ENCODE results near the gene ASIC2. TPM values are rescaled to one million over a fixed set of nuclear protein-coding genes. Genes with fewer than 3 reads are reported as not detected.

ASIC2 gene
- total and polyA plus RNA-seq, 9 of the 15 experiments (the other 6 are each of a cell fraction or from before 2014, with no cell fraction given): not detected

GRCh38 chr17:33169580-33170285 is 123.4 kb downstream of the ASIC2 start:
- Histone ChIP-seq H3K4me1 (replicated peaks in 1 of 2; ENCODE audit: control insufficient read depth in 2 of 2, insufficient read depth in 2 of 2, low read length in 2 of 2) (no peaks in the 10 kb centered on the region), H4K20me1 (replicated peaks; ENCODE audit: control insufficient read depth, insufficient read depth, low read length) (peaks cover 6% of the 10 kb centered on the region; the same call in 1 of the 2 replicates), H3K4me3 (no peak overlapping the region), H3K27me3 (ENCODE audit: control insufficient read depth in 2 of 2, insufficient read depth in 2 of 2, low read length in 2 of 2) (peaks cover 0 to 2% of the 10 kb centered on the region in 2 experiments; a peak in 2 of 5 replicates), H3K4me2 (ENCODE audit: insufficient read depth, low read length) (no peak overlapping the region), H3K27ac (ENCODE audit: extremely low read depth, low read depth, low read length) (no peak overlapping the region), H3K79me2 (ENCODE audit: control insufficient read depth, insufficient read depth, low read length) (no peaks in the 10 kb centered on the region), H3K36me3 (ENCODE audit: control insufficient read depth, insufficient read depth, low read length) (no peaks in the 10 kb centered on the region), H2AFZ (ENCODE audit: low read depth, low read length) (no peak overlapping the region), H3K9ac (ENCODE audit: insufficient read depth in 1 of 2, low read depth in 2 of 2, low read length in 2 of 2) (no peak overlapping the region), H3K9me1 (ENCODE audit: control insufficient read depth, insufficient read depth, low read length) (no peaks in the 10 kb centered on the region), H3K9me3 (replicated peaks; ENCODE audit: control insufficient read depth, insufficient read depth, low read depth, low read length) (no peaks in the 10 kb centered on the region)
- DNase-seq (ENCODE audit: extremely low read depth in 1 of 4, low spot score in 3 of 4): no peak
- intact Hi-C loops (cut with micrococcal nuclease): no loop called here
- 2% methylated on average over 6 of the region's 6 CpGs for WGBS (ENCODE audit: insufficient coverage, low coverage, missing lambda C conversion rate)
- no peak for TF ChIP-seq ARID1B (IDR thresholded peaks at IDR 0.05)
- no peak for TF ChIP-seq HNRNPH1 (optimal IDR thresholded peaks at IDR 0.05; ENCODE audit: low read depth, low read length)
- no peak for TF ChIP-seq FUS (optimal IDR thresholded peaks at IDR 0.05; ENCODE audit: low read depth, low read length)
- no peak for TF ChIP-seq ZFPM2 (CRISPR knock-in tag; IDR thresholded peaks at IDR 0.05)
- TF ChIP-seq NCOA2 (IDR thresholded peaks at IDR 0.05; ENCODE audit: partially characterized antibody in 2 of 2): no peak
- no peak for TF ChIP-seq PTTG1 (tag; IDR thresholded peaks at IDR 0.05; ENCODE audit: low read depth)
- TF ChIP-seq, protein P1, sequence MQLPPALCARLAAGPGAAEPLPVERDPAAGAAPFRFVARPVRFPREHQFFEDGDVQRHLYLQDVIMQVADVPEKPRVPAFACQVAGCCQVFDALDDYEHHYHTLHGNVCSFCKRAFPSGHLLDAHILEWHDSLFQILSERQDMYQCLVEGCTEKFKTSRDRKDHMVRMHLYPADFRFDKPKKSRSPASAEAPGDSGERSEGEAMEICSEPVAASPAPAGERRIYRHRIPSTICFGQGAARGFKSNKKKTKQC (CRISPR knock-in tag; IDR thresholded peaks at IDR 0.05): no peak
- no peak for TF ChIP-seq BRD9 (IDR thresholded peaks at IDR 0.05; ENCODE audit: low read depth, partially characterized antibody)
- TF ChIP-seq NR1H2 (CRISPR knock-in tag; IDR thresholded peaks at IDR 0.05): no peak
- TF ChIP-seq ZBED1 (IDR thresholded peaks at IDR 0.05): no peak
- no peak for TF ChIP-seq HNRNPK (IDR thresholded peaks at IDR 0.05; ENCODE audit: low read depth, low read length, poor library complexity, severe bottlenecking)
- TF ChIP-seq, protein P2, sequence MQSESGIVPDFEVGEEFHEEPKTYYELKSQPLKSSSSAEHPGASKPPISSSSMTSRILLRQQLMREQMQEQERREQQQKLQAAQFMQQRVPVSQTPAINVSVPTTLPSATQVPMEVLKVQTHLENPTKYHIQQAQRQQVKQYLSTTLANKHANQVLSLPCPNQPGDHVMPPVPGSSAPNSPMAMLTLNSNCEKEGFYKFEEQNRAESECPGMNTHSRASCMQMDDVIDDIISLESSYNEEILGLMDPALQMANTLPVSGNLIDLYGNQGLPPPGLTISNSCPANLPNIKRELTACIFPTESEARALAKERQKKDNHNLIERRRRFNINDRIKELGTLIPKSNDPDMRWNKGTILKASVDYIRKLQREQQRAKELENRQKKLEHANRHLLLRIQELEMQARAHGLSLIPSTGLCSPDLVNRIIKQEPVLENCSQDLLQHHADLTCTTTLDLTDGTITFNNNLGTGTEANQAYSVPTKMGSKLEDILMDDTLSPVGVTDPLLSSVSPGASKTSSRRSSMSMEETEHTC (IDR thresholded peaks at IDR 0.05): no peak
- no peak for TF ChIP-seq ARNT (IDR thresholded peaks at IDR 0.05)
- TF ChIP-seq CBX2 (IDR thresholded peaks at IDR 0.05; ENCODE audit: insufficient read depth, low read length, poor library complexity, severe bottlenecking): no peak
- TF ChIP-seq ZC3H4 (CRISPR knock-in tag; IDR thresholded peaks at IDR 0.05; ENCODE audit: borderline replicate concordance): no peak
- TF ChIP-seq U2AF2 (optimal IDR thresholded peaks at IDR 0.05; ENCODE audit: low read depth, low read length): no peak
- TF ChIP-seq TRIM28 (IDR thresholded peaks at IDR 0.05): no peak
- no peak for TF ChIP-seq ZNF408 (CRISPR knock-in tag; IDR thresholded peaks at IDR 0.05; ENCODE audit: low read depth)
- ChIA-PET CTCF (ENCODE audit: low intra/inter-chr PET ratio) (no interaction called here), POLR2A (interaction anchor here (1.1 kb wide), 1 partner anchor 17 kb away, joined by 5 read pairs; no protein-coding TSS in a partner anchor)
- no peak for ATAC-seq
- no peak for FAIRE-seq
- BruUV-seq (replicated peaks): no TSS peak
- in situ Hi-C loops (cut with MboI): no loop called here
